HG03025 (cell line): Measurements from ENCODE around the gene SPSB2.
"Not testable (repeated sequence)": the region's sequence is repeated elsewhere in the genome, so short reads cannot be mapped to it uniquely, and the experiment has no call there.

ENCODE experiments used
- ATAC-seq: cut with Tn5 transposase; IDR thresholded peaks from one replicate; pipeline ENCODE4 v1.9.1; 2021; ENCODE audit warnings: mild to moderate bottlenecking, moderate library complexity; ENCODE audit not compliant: unreplicated experiment, low FRiP score

SPSB2 gene

GRCh38 chr12:6873094-6874014 is at the start of gene SPSB2:
Gene SPSB2, minus strand, starts transcription at chr12:6873303. Its CDS starts 402 bp downstream, at chr12:6872901.
- peak; percentile 70 for ATAC-seq

- ATAC-seq, result no peak
These were observed 49.2 kb upstream of the SPSB2 start for GRCh38 chr12:6921996-6922946.

GRCh38 chr12:6921539-6921938 is 48.4 kb upstream of the SPSB2 start:
- no peak for ATAC-seq

GRCh38 chr12:6919588-6919987 is 46.5 kb upstream of the SPSB2 start:
- ATAC-seq, result no peak

- ATAC-seq, result no peak
These were observed 44.6 kb upstream of the SPSB2 start for GRCh38 chr12:6917491-6918231.

GRCh38 chr12:6916426-6917200 is 43.5 kb upstream of the SPSB2 start:
- no peak for ATAC-seq

GRCh38 chr12:6915789-6916285 is 42.7 kb upstream of the SPSB2 start:
- ATAC-seq, result no peak

- ATAC-seq, result peak; percentile 12
These were observed 42.1 kb upstream of the SPSB2 start for GRCh38 chr12:6914947-6915788.

GRCh38 chr12:6914246-6914946 is 41.3 kb upstream of the SPSB2 start, which contains the start of gene ENO2:
Gene ENO2, plus strand, starts transcription at chr12:6914580. Its CDS starts 1,253 bp downstream, at chr12:6915833.
- peak; percentile 64 for ATAC-seq

- ATAC-seq, result no peak
These were observed 39.2 kb upstream of the SPSB2 start for GRCh38 chr12:6912164-6912935.

GRCh38 chr12:6909421-6910145 is 36.5 kb upstream of the SPSB2 start:
- no peak for ATAC-seq

GRCh38 chr12:6908141-6908540 is 35.0 kb upstream of the SPSB2 start:
- ATAC-seq, result not testable (repeated sequence)

- ATAC-seq, result no peak
These were observed 32.4 kb upstream of the SPSB2 start for GRCh38 chr12:6905414-6906040.

GRCh38 chr12:6904280-6905276 is 31.5 kb upstream of the SPSB2 start, which contains the start of gene LRRC23:
Gene LRRC23, plus strand, starts transcription at chr12:6904822. Its CDS starts 812 bp downstream, at chr12:6905634.
- peak; percentile 86 for ATAC-seq

- no peak for ATAC-seq
These were observed 30.6 kb upstream of the SPSB2 start for GRCh38 chr12:6903722-6904121.
